ENCODE measurements around the gene HCRTR1.

HCRTR1 gene

GRCh38 chr1:31627930-31628559, 10.6 kb downstream of the HCRTR1 start:
- no peak for TF ChIP-seq REST (IDR thresholded peaks at IDR 0.05; ENCODE audit: low read depth)
- no peak for TF ChIP-seq TCF12 (IDR thresholded peaks at IDR 0.05; ENCODE audit: low read depth)
- TF ChIP-seq YY1 (IDR thresholded peaks at IDR 0.05; ENCODE audit: low read depth): no peak
- no peak for TF ChIP-seq TEAD4 (IDR thresholded peaks at IDR 0.05)
- no peak for TF ChIP-seq TAF1 (IDR thresholded peaks at IDR 0.05; ENCODE audit: low read depth)
- TF ChIP-seq RAD21 (IDR thresholded peaks at IDR 0.05; ENCODE audit: low read depth): no peak
- TF ChIP-seq EGR1 (IDR thresholded peaks at IDR 0.05): no peak
- TF ChIP-seq CREB1 (IDR thresholded peaks at IDR 0.05; ENCODE audit: low read depth): no peak
- TF ChIP-seq NFIC (IDR thresholded peaks at IDR 0.05): no peak
- TF ChIP-seq ZBTB7A (IDR thresholded peaks at IDR 0.05; ENCODE audit: low read depth): no peak
- TF ChIP-seq EP300 (IDR thresholded peaks at IDR 0.05; ENCODE audit: borderline replicate concordance): no peak
- TF ChIP-seq MAX (IDR thresholded peaks at IDR 0.05): no peak
- no peak for TF ChIP-seq CEBPB (IDR thresholded peaks at IDR 0.05)

GRCh38 chr1:31628931-31629556, 11.6 kb downstream of the HCRTR1 start:
- TF ChIP-seq TCF12 (IDR thresholded peaks at IDR 0.05; ENCODE audit: low read depth) (no peak), FOXM1 (IDR thresholded peaks at IDR 0.05; ENCODE audit: borderline replicate concordance, low read depth) (no peak), EGR1 (IDR thresholded peaks at IDR 0.05) (no peak), TAF1 (IDR thresholded peaks at IDR 0.05; ENCODE audit: low read depth) (no peak), CREB1 (IDR thresholded peaks at IDR 0.05; ENCODE audit: low read depth) (no peak), ZBTB7A (IDR thresholded peaks at IDR 0.05; ENCODE audit: low read depth) (no peak), NFIC (IDR thresholded peaks at IDR 0.05) (no peak), CEBPB (IDR thresholded peaks at IDR 0.05) (no peak), MAX (IDR thresholded peaks at IDR 0.05) (no peak), EP300 (IDR thresholded peaks at IDR 0.05; ENCODE audit: borderline replicate concordance) (no peak), RAD21 (IDR thresholded peaks at IDR 0.05; ENCODE audit: low read depth) (no peak), USF1 (IDR thresholded peaks at IDR 0.05) (no peak), TEAD4 (IDR thresholded peaks at IDR 0.05) (no peak), REST (IDR thresholded peaks at IDR 0.05; ENCODE audit: low read depth) (no peak), YY1 (IDR thresholded peaks at IDR 0.05; ENCODE audit: low read depth) (no peak)

GRCh38 chr1:31632649-31633048, 15.2 kb downstream of the HCRTR1 start:
- TF ChIP-seq CREB1 (IDR thresholded peaks at IDR 0.05; ENCODE audit: low read depth): no peak
- no peak for TF ChIP-seq REST (IDR thresholded peaks at IDR 0.05; ENCODE audit: low read depth)
- TF ChIP-seq ZBTB7A (IDR thresholded peaks at IDR 0.05; ENCODE audit: low read depth): no peak

- peak; percentile 33; the same call in 1 of the 2 replicates for TF ChIP-seq RAD21 (IDR thresholded peaks at IDR 0.05; ENCODE audit: low read depth)
- TF ChIP-seq CREB1 (IDR thresholded peaks at IDR 0.05; ENCODE audit: low read depth): no peak
- no peak for TF ChIP-seq REST (IDR thresholded peaks at IDR 0.05; ENCODE audit: low read depth)
- no peak for TF ChIP-seq TEAD4 (IDR thresholded peaks at IDR 0.05)
- no peak for TF ChIP-seq TCF12 (IDR thresholded peaks at IDR 0.05; ENCODE audit: low read depth)
- no peak for TF ChIP-seq NFIC (IDR thresholded peaks at IDR 0.05)
Measured at GRCh38 chr1:31633117-31633516, 15.6 kb downstream of the HCRTR1 start.
